H1 (cell line): ENCODE results near the gene DOCK8. TPM values are rescaled to one million over a fixed set of nuclear protein-coding genes. Genes with fewer than 3 reads are reported as not detected.

Source experiments
- CTCF ChIA-PET: fragments of 300-600 bp; sonication (Branson Sonifier 250); formaldehyde crosslinking; loops from one replicate; lab custom pipeline; 2021; ENCODE audit not compliant: partially characterized antibody; lab: Charles Lee
- POLR2A ChIA-PET: fragments of 300-600 bp; sonication (Branson Sonifier 250); formaldehyde crosslinking; loops from one replicate; lab custom pipeline; 2021; ENCODE audit warnings: inconsistent platforms; ENCODE audit not compliant: partially characterized antibody; lab: Charles Lee
- DNase-seq, 2 experiments: peaks; one replicate each; pipeline versions ENCODE4 v3.0.0 to v3.0.0-alpha.2; 2010 to 2022; ENCODE audit warnings: low spot score in 2 of 2, low read depth in 1 of 2, mixed read lengths in 1 of 2
- FAIRE-seq: peaks from 2 replicates; lab custom pipeline; 2011; peaks lifted over from hg19 to GRCh38; lab: Jason Lieb, UNC
- H2AFZ ChIP-seq: 2 replicates; pipeline ENCODE4 v1.8.1; 2012; ENCODE audit warnings: low read length, inconsistent platforms
- H2AK5ac ChIP-seq: 2 replicates; pipeline ENCODE4 v1.6.1; 2013; ENCODE audit warnings: low read depth, low read length
- H2BK120ac ChIP-seq: replicated peaks from 2 replicates; pipeline ENCODE3; 2013; ENCODE audit warnings: low read depth, low read length, inconsistent platforms
- H2BK12ac ChIP-seq: 2 replicates; pipeline ENCODE4 v1.6.1; 2013; ENCODE audit warnings: low read depth, low read length
- H2BK15ac ChIP-seq: 2 replicates; pipeline ENCODE4 v1.6.1; 2013; ENCODE audit warnings: low read length
- H2BK20ac ChIP-seq: 2 replicates; pipeline ENCODE4 v1.6.1; 2013; ENCODE audit warnings: low read length
- H2BK5ac ChIP-seq: 2 replicates; pipeline ENCODE4 v1.6.1; 2013; ENCODE audit warnings: low read depth, low read length
- H3K14ac ChIP-seq: 2 replicates; pipeline ENCODE4 v1.6.1; 2013; ENCODE audit warnings: inconsistent platforms; ENCODE audit not compliant: insufficient read length
- H3K18ac ChIP-seq: 2 replicates; pipeline ENCODE4 v1.6.1; 2013; ENCODE audit warnings: low read length; ENCODE audit errors: extremely low read depth
- H3K23ac ChIP-seq: 2 replicates; pipeline ENCODE4 v1.6.1; 2013; ENCODE audit warnings: inconsistent platforms; ENCODE audit not compliant: insufficient read length
- H3K23me2 ChIP-seq: 2 replicates; pipeline ENCODE4 v1.6.1; 2013; ENCODE audit warnings: low read depth, low read length
- H3K27ac ChIP-seq: 2 replicates; pipeline ENCODE4 v1.6.1; 2011; ENCODE audit warnings: low read depth, low read length, inconsistent platforms
- H3K27me3 ChIP-seq, 4 experiments: replicated peaks in 1 of 4; 1 replicate in 1 of 4; 2 replicates in 3 of 4; pipeline versions ENCODE4 v1.6.1 to v1.8.1; 2011 to 2013; ENCODE audit warnings: low read length in 3 of 4, mild to moderate bottlenecking in 3 of 4, inconsistent platforms in 2 of 4, mixed read lengths in 2 of 4, moderate library complexity in 1 of 4; ENCODE audit not compliant: control insufficient read depth in 3 of 4, insufficient read depth in 3 of 4; ENCODE audit errors: extremely low read depth in 1 of 4
- H3K36me3 ChIP-seq, 4 experiments: 2 replicates each; pipeline versions ENCODE4 v1.6.1 to v1.8.1; 2011 to 2013; ENCODE audit warnings: mild to moderate bottlenecking in 4 of 4, low read length in 3 of 4, moderate library complexity in 2 of 4, control low read depth in 1 of 4, inconsistent platforms in 1 of 4; ENCODE audit not compliant: insufficient read depth in 4 of 4, control insufficient read depth in 2 of 4
- H3K4ac ChIP-seq: replicated peaks from 2 replicates; pipeline ENCODE3; 2013; ENCODE audit warnings: low read length, low read depth, mixed read lengths, inconsistent platforms; ENCODE audit not compliant: insufficient read length
- H3K4me1 ChIP-seq, 4 experiments: replicated peaks in 1 of 4; 1 replicate in 1 of 4; 2 replicates in 3 of 4; pipeline versions ENCODE4 v1.6.1 to v1.8.1; 2011 to 2013; ENCODE audit warnings: low read length in 3 of 4, inconsistent platforms in 2 of 4, mixed read lengths in 1 of 4; ENCODE audit not compliant: insufficient read depth in 4 of 4, control insufficient read depth in 3 of 4
- H3K4me2 ChIP-seq, 2 experiments: 2 replicates each; pipeline versions ENCODE4 v1.6.1 to v1.8.1; 2011 to 2013; ENCODE audit warnings: low read depth in 2 of 2, low read length in 2 of 2, control low read depth in 1 of 2, inconsistent platforms in 1 of 2, mild to moderate bottlenecking in 1 of 2; ENCODE audit not compliant: insufficient read depth in 1 of 2
- H3K4me3 ChIP-seq, 4 experiments: fragments of 200-600, 300-600 bp in 1 of 4; sonication (generic), shearing (Covaris generic), sonication (Bioruptor Twin) in 1 of 4; 2 replicates each; pipeline versions ENCODE4 v1.5.1 to v1.8.1; 2011 to 2016; ENCODE audit warnings: low read length in 4 of 4, low read depth in 3 of 4, control low read depth in 2 of 4, inconsistent platforms in 2 of 4, mild to moderate bottlenecking in 2 of 4, mixed read lengths in 1 of 4, moderate library complexity in 1 of 4; ENCODE audit not compliant: insufficient read depth in 2 of 4; ENCODE audit errors: extremely low read depth in 1 of 4
- H3K56ac ChIP-seq: replicated peaks from 2 replicates; pipeline ENCODE3; 2013; ENCODE audit warnings: low read depth, mild to moderate bottlenecking, mixed read lengths, low read length, inconsistent platforms; ENCODE audit not compliant: insufficient read length
- H3K79me1 ChIP-seq: 2 replicates; pipeline ENCODE4 v1.6.1; 2013; ENCODE audit warnings: low read depth, low read length, control low read depth
- H3K79me2 ChIP-seq, 2 experiments: 2 replicates each; pipeline versions ENCODE4 v1.6.1 to v1.8.1; 2012 to 2013; ENCODE audit warnings: low read length in 2 of 2, mild to moderate bottlenecking in 2 of 2, inconsistent platforms in 1 of 2; ENCODE audit not compliant: insufficient read depth in 2 of 2, control insufficient read depth in 1 of 2
- H3K9ac ChIP-seq, 4 experiments: replicated peaks in 1 of 4; 1 replicate in 1 of 4; 2 replicates in 3 of 4; pipeline versions ENCODE4 v1.6.1 to v1.8.1; 2011 to 2013; ENCODE audit warnings: low read depth in 3 of 4, low read length in 3 of 4, control low read depth in 2 of 4, mild to moderate bottlenecking in 2 of 4, moderate library complexity in 2 of 4, inconsistent platforms in 1 of 4; ENCODE audit errors: extremely low read depth in 1 of 4
- H3K9me3 ChIP-seq, 2 experiments: 2 replicates each; pipeline versions ENCODE4 v1.6.1 to v1.8.1; 2012 to 2013; ENCODE audit warnings: mild to moderate bottlenecking in 2 of 2, moderate library complexity in 2 of 2, control low read depth in 1 of 2, inconsistent platforms in 1 of 2, low read depth in 1 of 2, low read length in 1 of 2, mixed read lengths in 1 of 2; ENCODE audit not compliant: insufficient read depth in 2 of 2
- H4K20me1 ChIP-seq, 2 experiments: replicated peaks in 1 of 2; 2 replicates each; pipeline versions ENCODE3 to v1.8.1; 2011 to 2013; ENCODE audit warnings: inconsistent platforms in 2 of 2, low read length in 2 of 2, mild to moderate bottlenecking in 1 of 2; ENCODE audit not compliant: insufficient read depth in 2 of 2, control insufficient read depth in 1 of 2
- H4K5ac ChIP-seq: 2 replicates; pipeline ENCODE4 v1.6.1; 2013; ENCODE audit warnings: low read length, low read depth, mixed read lengths, inconsistent platforms; ENCODE audit not compliant: insufficient read length
- H4K8ac ChIP-seq: 2 replicates; pipeline ENCODE4 v1.8.0; 2013; ENCODE audit warnings: mild to moderate bottlenecking, moderate library complexity, low read length, inconsistent platforms; ENCODE audit not compliant: insufficient read depth; ENCODE audit errors: extremely low read depth
- H4K91ac ChIP-seq: replicated peaks from 2 replicates; pipeline ENCODE3; 2013; ENCODE audit warnings: low read length, mixed read lengths, inconsistent platforms; ENCODE audit not compliant: insufficient read length
- ASH2L ChIP-seq: fragments of 200-600, 300-600 bp; sonication (generic); IDR thresholded peaks from one replicate; pipeline ENCODE4 v1.7.1; 2017; ENCODE audit warnings: low read length
- CBX5 ChIP-seq: fragments of 300-800, 300-1000 bp; sonication (generic); IDR thresholded peaks from 2 replicates; pipeline ENCODE4 v1.7.1; 2016; ENCODE audit warnings: antibody characterized with exemption, low read length, low read depth
- CHD1 ChIP-seq: IDR thresholded peaks from 2 replicates; pipeline ENCODE4 v1.6.1; 2012; ENCODE audit warnings: low read depth, low read length, improper control_type of control experiment
- CTBP2 ChIP-seq: IDR thresholded peaks from 2 replicates; pipeline ENCODE4 v1.7.0; 2011; ENCODE audit warnings: borderline replicate concordance, mild to moderate bottlenecking, moderate library complexity, mixed read lengths, low read length; ENCODE audit not compliant: insufficient read depth, insufficient read length
- GABPA ChIP-seq: IDR thresholded peaks from 2 replicates; pipeline ENCODE4 v1.6.1; 2011; ENCODE audit warnings: mild to moderate bottlenecking, low read length, moderate library complexity, borderline replicate concordance; ENCODE audit not compliant: insufficient read depth
- HDAC2 ChIP-seq, 2 experiments: fragments of 300-600 bp in 1 of 2; sonication (generic) in 1 of 2; IDR thresholded peaks; 2 replicates each; pipeline ENCODE4 v1.6.1; 2011 to 2012; ENCODE audit warnings: low read depth in 2 of 2, low read length in 2 of 2, mild to moderate bottlenecking in 2 of 2, moderate library complexity in 2 of 2, borderline replicate concordance in 1 of 2, inconsistent platforms in 1 of 2
- RFX5 ChIP-seq: IDR thresholded peaks from 2 replicates; pipeline ENCODE4 v1.6.1; 2011; ENCODE audit warnings: low read depth, low read length, improper control_type of control experiment, borderline replicate concordance
- RXRA ChIP-seq: IDR thresholded peaks from 2 replicates; pipeline ENCODE4 v1.6.1; 2011; ENCODE audit warnings: low read depth, mild to moderate bottlenecking, low read length, moderate library complexity; ENCODE audit not compliant: insufficient read depth
- SIRT6 ChIP-seq: IDR thresholded peaks from one replicate; pipeline ENCODE4 v1.7.1; 2012; ENCODE audit warnings: low read length, inconsistent platforms
- SIX5 ChIP-seq: IDR thresholded peaks from 2 replicates; pipeline ENCODE4 v1.6.1; 2011; ENCODE audit warnings: mild to moderate bottlenecking, low read depth, low read length
- TAF7 ChIP-seq: optimal IDR thresholded peaks from 2 replicates; pipeline ENCODE3; 2011; ENCODE audit warnings: low read depth, mild to moderate bottlenecking, inconsistent platforms, low read length, moderate library complexity, borderline replicate concordance
- TCF12 ChIP-seq: IDR thresholded peaks from 2 replicates; pipeline ENCODE4 v1.6.1; 2011; ENCODE audit warnings: low read depth, mild to moderate bottlenecking, low read length
- WGBS, 2 experiments: shearing (Covaris generic) in 1 of 2; methylation state at CpG; one replicate each; pipeline versions ENCODE4 v1.1.6 to v1.1.7; 2013 to 2015; ENCODE audit warnings: low lambda C conversion rate in 2 of 2, mixed read lengths in 2 of 2, inconsistent platforms in 1 of 2, low coverage in 1 of 2, missing lambda C conversion rate in 1 of 2; ENCODE audit not compliant: insufficient replicate concordance in 2 of 2, insufficient coverage in 1 of 2, insufficient read length in 1 of 2; ENCODE audit errors: extremely low coverage in 1 of 2, missing lambda C conversion rate in 1 of 2; 5-methylcytosine and 5-hydroxymethylcytosine counted together
- polyA plus RNA-seq, 7 experiments: library from polyadenylated mRNA; depleted of rRNA in 3 of 7; stranded (reverse) in 5 of 7; unstranded in 2 of 7; fragments of >200 nt in 5 of 7; fragments of 200-250 nt in 2 of 7; gene quantifications; 1 replicate in 5 of 7; 2 replicates in 1 of 7; 4 replicates in 1 of 7; pipeline versions ENCODE4 v1.2.1 to v1.2.3, GENCODE V29; 2011 to 2013; ENCODE audit warnings: missing spikeins in 2 of 7, mixed read lengths in 2 of 7
- total RNA-seq: library from RNA; stranded (reverse); fragmentation: NEBNext Ultra II Directional; extraction: Animal tissue kit (Norgen Biotek cat#: 25700); gene quantifications from 2 replicates; pipeline ENCODE4 v1.2.1, GENCODE V29; 2021

The DOCK8 gene
- total and polyA plus RNA-seq, 2 of the 8 experiments (the other 6 are each of a cell fraction or from before 2014, with no cell fraction given): 0.57 to 2.0 TPM

- CTCF ChIA-PET: interaction anchor here (1.0 to 1.7 kb wide), 3 partner anchors 10 to 73 kb away, joined by 3 to 5 read pairs (median 4); no protein-coding TSS in a partner anchor
Observed at GRCh38 chr9:289121-289520, 74.5 kb downstream of the DOCK8 start.

More at GRCh38 chr9:289121-289520, 74.5 kb downstream of the DOCK8 start:
- Histone ChIP-seq H3K14ac (no peak overlapping the region), H2BK20ac (no peak overlapping the region), H2BK120ac (no peak overlapping the region), H2AK5ac (no peak overlapping the region), H3K4me2 (no peak overlapping the region), H3K23me2 (no peaks in the 10 kb centered on the region), H4K8ac (no peak overlapping the region), H3K9ac (no peak overlapping the region), H3K4me1 (no peaks in the 10 kb centered on the region), H3K36me3 (no peaks in the 10 kb centered on the region), H3K56ac (no peak overlapping the region), H2BK12ac (no peak overlapping the region), H2AFZ (no peak overlapping the region), H4K20me1 (no peaks in the 10 kb centered on the region), H3K27me3 (no peaks in the 10 kb centered on the region), H3K23ac (no peak overlapping the region), H3K18ac (no peak overlapping the region), H3K4me3 (no peak overlapping the region), H2BK15ac (no peak overlapping the region), H3K27ac (no peak overlapping the region), H4K91ac (no peak overlapping the region), H3K79me2 (no peaks in the 10 kb centered on the region), H3K79me1 (no peaks in the 10 kb centered on the region), H2BK5ac (no peak overlapping the region), H3K9me3 (no peaks in the 10 kb centered on the region), H4K5ac (no peak overlapping the region), H3K4ac (no peak overlapping the region)
- POLR2A ChIA-PET: no interaction called here
- FAIRE-seq (no peak), DNase-seq (no peak)
- TF ChIP-seq TAF7 (no peak), CHD1 (no peak), HDAC2 (IDR thresholded peaks at IDR 0.05; ENCODE audit: borderline replicate concordance in 1 of 2, low read depth in 2 of 2, low read length in 2 of 2) (no peak), SIRT6 (no peak), GABPA (no peak), RXRA (no peak), ASH2L (no peak), SIX5 (no peak), TCF12 (no peak), CBX5 (no peak), RFX5 (no peak), CTBP2 (no peak)
- WGBS, 2 experiments: 78% methylated on average over 4 of the region's 4 CpGs; no CpG with 5 or more reads in 1 of the 2 experiments
